ENCODE data around the gene C9orf152. TPM values are rescaled to one million over a fixed set of nuclear protein-coding genes. Genes with fewer than 3 reads are reported as not detected.

C9orf152 gene
- total and polyA plus RNA-seq, 9 of the 15 experiments (the other 6 are each of a cell fraction or from before 2014, with no cell fraction given) = not detected

- TF ChIP-seq HEY1 (CRISPR knock-in tag; IDR thresholded peaks at IDR 0.05; ENCODE audit: borderline replicate concordance) (no peak), ZNF407 (IDR thresholded peaks at IDR 0.05; ENCODE audit: low read depth) (no peak), SUPT5H (IDR thresholded peaks at IDR 0.05) (no peak), E2F6 (IDR thresholded peaks at IDR 0.05; ENCODE audit: borderline replicate concordance in 1 of 2, extremely low read depth in 1 of 2, insufficient read depth in 1 of 2, insufficient read length in 1 of 2, low read depth in 1 of 2, low read length in 1 of 2, poor library complexity in 1 of 2, severe bottlenecking in 1 of 2) (no peak)
Measured at GRCh38 chr9:110207071-110207641, 803 bp downstream of the C9orf152 start (continued).

All from K562 (cell line).